Naive B cell (primary cell): Measurements from ENCODE around the gene ITK. TPM values are rescaled to one million over a fixed set of nuclear protein-coding genes. Genes with fewer than 3 reads are reported as not detected.
A peak's percentile ranks its signal among the peaks of the same experiment; 100 is the strongest.

Experiments used
- ATAC-seq, 2 donors: fragments of 150-1000 bp; cut with Tn5 transposase; 2 replicates each; pipeline ENCODE4 v1.10.0; 2021; ENCODE audit warnings: low read depth in 2 of 2, mild to moderate bottlenecking in 2 of 2, moderate library complexity in 2 of 2
- DNase-seq: peaks from one replicate; pipeline ENCODE4 v3.0.0; 2022
- H3K27ac Mint-ChIP-seq, 6 donors: one replicate each; pipeline ENCODE4 v1.8.0; 2020 to 2022; ENCODE audit warnings: mild to moderate bottlenecking in 6 of 6, mixed read lengths in 6 of 6, moderate library complexity in 5 of 6, inconsistent platforms in 2 of 6
- H3K27me3 Mint-ChIP-seq, 3 donors: one replicate each; pipeline ENCODE4 v1.8.0; 2021 to 2022; ENCODE audit warnings: mixed read lengths in 3 of 3, mild to moderate bottlenecking in 1 of 3
- H3K36me3 Mint-ChIP-seq, 2 donors: one replicate each; pipeline ENCODE4 v1.8.0; 2020 to 2022; ENCODE audit warnings: mixed read lengths in 2 of 2, inconsistent platforms in 1 of 2, mild to moderate bottlenecking in 1 of 2
- H3K4me1 Mint-ChIP-seq, 3 donors: one replicate each; pipeline ENCODE4 v1.8.0; 2020 to 2022; ENCODE audit warnings: mixed read lengths in 3 of 3, inconsistent platforms in 1 of 3, mild to moderate bottlenecking in 1 of 3, moderate library complexity in 1 of 3
- H3K4me3 Mint-ChIP-seq, 8 donors: one replicate each; pipeline ENCODE4 v1.8.0; 2020 to 2022; ENCODE audit warnings: mild to moderate bottlenecking in 8 of 8, mixed read lengths in 8 of 8, moderate library complexity in 8 of 8, inconsistent platforms in 2 of 8
- H3K9me3 Mint-ChIP-seq, 7 donors: one replicate each; pipeline ENCODE4 v1.8.0; 2020 to 2022; ENCODE audit warnings: mixed read lengths in 7 of 7, mild to moderate bottlenecking in 5 of 7, inconsistent platforms in 2 of 7, moderate library complexity in 1 of 7
- polyA plus RNA-seq, 6 donors: library from polyadenylated mRNA; unstranded; fragments of 300-500 nt; fragmentation: Illumina TruSeq; gene quantifications; one replicate each; pipeline ENCODE4 v1.2.3, GENCODE V29; 2021; ENCODE audit warnings: low read depth in 6 of 6

ITK gene
- polyA plus RNA-seq, 6 donors from 2014 or later, result 0.35 to 1.4 (median 0.45) TPM

DNA sequence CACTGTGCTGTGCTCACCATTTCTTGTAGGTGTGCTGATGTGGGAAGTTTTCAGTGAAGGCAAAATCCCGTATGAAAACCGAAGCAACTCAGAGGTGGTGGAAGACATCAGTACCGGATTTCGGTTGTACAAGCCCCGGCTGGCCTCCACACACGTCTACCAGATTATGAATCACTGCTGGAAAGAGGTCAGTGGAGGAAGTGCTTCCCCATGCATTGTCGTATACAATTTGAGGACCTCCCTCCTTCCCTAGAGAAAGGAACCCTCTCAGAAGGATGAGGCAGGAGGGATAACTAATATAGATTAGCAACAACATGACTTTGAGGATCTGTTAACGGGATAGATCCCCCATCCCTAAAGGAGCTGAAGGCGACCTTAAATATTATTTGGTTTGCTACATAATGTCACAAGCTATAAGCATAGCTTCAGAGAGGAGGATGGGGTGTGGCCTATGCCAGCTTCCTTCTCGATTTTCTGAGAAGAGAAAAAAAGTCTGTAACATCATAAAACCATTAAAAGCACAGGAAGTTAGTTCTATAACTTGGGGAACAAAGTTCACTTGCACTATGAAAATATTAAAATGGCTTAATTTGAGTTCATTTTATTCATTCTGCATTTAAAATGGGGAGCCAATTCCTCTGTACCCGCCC, 68.3 kb downstream of the ITK start:
- H3K27me3 Mint-ChIP-seq, result no peaks in the 10 kb centered on the region
- peak overlapping the region in 3 of 6 donors; percentile 37 to 44 (median 42) for H3K27ac Mint-ChIP-seq
- no peaks in the 10 kb centered on the region for H3K9me3 Mint-ChIP-seq
- ATAC-seq (no peak), DNase-seq (no peak)
- H3K4me3 Mint-ChIP-seq, result no peak overlapping the region
- H3K4me1 Mint-ChIP-seq, result peaks cover 20 to 26% (median 23%) of the 10 kb centered on the region in 3 donors
- H3K36me3 Mint-ChIP-seq, result no peaks in the 10 kb centered on the region

DNA sequence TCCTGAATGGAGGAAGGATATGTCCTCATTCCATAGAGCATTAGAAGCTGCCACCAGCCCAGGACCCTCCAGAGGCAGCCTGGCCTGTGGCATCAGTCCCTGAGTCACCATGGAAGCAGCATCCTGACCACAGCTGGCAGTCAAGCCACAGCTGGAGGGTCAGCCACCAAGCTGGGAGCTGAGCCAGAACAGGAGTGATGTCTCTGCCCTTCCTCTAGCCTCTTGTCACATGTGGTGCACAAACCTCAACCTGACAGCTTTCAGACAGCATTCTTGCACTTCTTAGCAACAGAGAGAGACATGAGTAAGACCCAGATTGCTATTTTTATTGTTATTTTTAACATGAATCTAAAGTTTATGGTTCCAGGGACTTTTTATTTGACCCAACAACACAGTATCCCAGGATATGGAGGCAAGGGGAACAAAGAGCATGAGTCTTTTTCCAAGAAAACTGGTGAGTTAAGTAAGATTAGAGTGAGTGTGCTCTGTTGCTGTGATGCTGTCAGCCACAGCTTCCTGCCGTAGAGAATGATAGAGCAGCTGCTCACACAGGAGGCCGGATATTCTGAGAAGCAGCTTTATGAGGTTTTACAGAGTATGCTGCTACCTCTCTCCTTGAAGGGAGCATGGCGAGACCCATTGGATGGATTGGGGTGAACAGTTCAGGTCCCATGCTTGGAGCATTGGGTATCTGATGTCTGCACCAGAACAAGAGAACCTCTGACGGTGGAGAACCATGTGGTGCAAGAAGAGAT, 72.2 kb downstream of the ITK start:
- DNase-seq (no peak), ATAC-seq (peak; percentile 79 to 87)
- Mint-ChIP-seq H3K9me3 (no peaks in the 10 kb centered on the region), H3K27me3 (no peaks in the 10 kb centered on the region), H3K36me3 (no peaks in the 10 kb centered on the region), H3K27ac (peak overlapping the region; percentile 40 to 91 (median 82)), H3K4me1 (peaks cover 21 to 26% (median 23%) of the 10 kb centered on the region in 3 donors), H3K4me3 (peak overlapping the region in 7 of 8 donors; percentile 42 to 80 (median 65))

DNA sequence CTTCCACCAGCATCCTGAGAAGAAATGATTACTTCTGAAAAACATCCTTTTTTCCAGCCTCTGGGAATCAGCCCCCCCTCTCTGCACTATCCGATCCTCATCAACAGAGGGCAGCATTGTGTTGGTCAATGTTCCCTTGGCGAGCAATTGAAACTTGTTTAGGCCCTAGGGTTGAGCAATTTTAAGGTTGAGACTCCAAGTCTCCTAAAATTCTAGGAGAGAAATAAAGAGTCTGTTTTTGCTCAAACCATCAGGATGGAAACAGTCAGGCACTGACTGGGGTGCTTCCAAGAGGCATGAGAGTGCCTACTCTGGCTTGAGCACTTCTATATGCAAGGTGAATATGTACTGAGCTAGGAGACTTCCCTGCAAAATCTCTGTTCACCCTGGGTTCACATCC, 72.9 kb downstream of the ITK start:
- DNase-seq, result peak; percentile 58
- H3K36me3 Mint-ChIP-seq, result no peaks in the 10 kb centered on the region
- H3K4me1 Mint-ChIP-seq, result peaks cover 20 to 26% (median 23%) of the 10 kb centered on the region in 3 donors
- no peaks in the 10 kb centered on the region for H3K27me3 Mint-ChIP-seq
- peak overlapping the region in 7 of 8 donors; percentile 36 to 80 (median 71) for H3K4me3 Mint-ChIP-seq
- ATAC-seq, result peak; percentile 70 to 80
- H3K27ac Mint-ChIP-seq, result peak overlapping the region in 5 of 6 donors; percentile 75 to 91 (median 79)
- no peaks in the 10 kb centered on the region for H3K9me3 Mint-ChIP-seq

DNA sequence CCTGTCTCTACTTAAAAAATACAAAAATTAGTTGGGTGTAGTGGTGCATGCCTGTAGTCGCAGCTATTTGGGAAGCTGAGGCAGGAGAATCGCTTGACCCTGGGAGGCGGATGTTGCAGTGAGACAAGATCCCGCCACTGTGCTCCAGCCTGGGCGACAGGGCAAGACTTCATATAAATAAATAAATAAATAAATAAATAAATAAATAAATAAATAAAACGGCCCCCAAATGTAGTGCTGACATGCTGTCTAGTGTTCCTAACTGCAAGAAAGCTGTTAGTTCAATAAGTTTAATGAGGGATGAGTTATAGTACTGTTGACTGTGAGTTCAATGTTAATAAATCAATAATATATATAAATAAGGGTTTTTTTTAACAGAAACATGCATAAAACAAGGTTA, 77.8 kb downstream of the ITK start:
- DNase-seq (no peak), ATAC-seq (no peak)
- Mint-ChIP-seq H3K27ac (no peak overlapping the region), H3K4me1 (peaks cover 13 to 15% (median 14%) of the 10 kb centered on the region in 3 donors), H3K4me3 (no peak overlapping the region), H3K9me3 (peaks cover 0 to 1% (median 0%) of the 10 kb centered on the region in 7 donors), H3K27me3 (no peaks in the 10 kb centered on the region), H3K36me3 (no peaks in the 10 kb centered on the region)

DNA sequence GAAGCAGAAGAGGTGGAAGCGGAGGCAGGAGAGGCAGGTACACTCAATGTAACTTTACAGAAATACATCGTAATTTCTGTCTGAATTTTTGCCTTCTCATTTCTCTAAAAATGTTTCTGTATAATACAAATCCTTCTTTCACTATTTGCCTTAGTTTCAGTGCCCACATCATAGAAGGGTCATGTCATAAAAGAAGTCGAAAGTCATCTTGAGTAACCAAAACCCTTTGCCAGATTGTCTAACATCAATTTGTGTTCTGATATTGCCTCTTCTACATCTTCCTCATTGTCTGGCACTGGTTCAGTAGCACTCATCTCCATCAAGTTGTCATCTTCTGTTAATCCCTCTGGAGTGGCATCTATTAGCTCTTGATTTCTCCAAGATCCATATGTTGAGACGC, 79.1 kb downstream of the ITK start:
- ATAC-seq, result no peak
- H3K36me3 Mint-ChIP-seq, result no peaks in the 10 kb centered on the region
- H3K9me3 Mint-ChIP-seq, result peaks cover 0 to 1% (median 0%) of the 10 kb centered on the region in 7 donors
- peaks cover 18 to 24% (median 19%) of the 10 kb centered on the region in 3 donors for H3K4me1 Mint-ChIP-seq
- H3K27me3 Mint-ChIP-seq, result no peaks in the 10 kb centered on the region
- H3K4me3 Mint-ChIP-seq, result no peak overlapping the region
- DNase-seq, result no peak
- no peak overlapping the region for H3K27ac Mint-ChIP-seq

DNA sequence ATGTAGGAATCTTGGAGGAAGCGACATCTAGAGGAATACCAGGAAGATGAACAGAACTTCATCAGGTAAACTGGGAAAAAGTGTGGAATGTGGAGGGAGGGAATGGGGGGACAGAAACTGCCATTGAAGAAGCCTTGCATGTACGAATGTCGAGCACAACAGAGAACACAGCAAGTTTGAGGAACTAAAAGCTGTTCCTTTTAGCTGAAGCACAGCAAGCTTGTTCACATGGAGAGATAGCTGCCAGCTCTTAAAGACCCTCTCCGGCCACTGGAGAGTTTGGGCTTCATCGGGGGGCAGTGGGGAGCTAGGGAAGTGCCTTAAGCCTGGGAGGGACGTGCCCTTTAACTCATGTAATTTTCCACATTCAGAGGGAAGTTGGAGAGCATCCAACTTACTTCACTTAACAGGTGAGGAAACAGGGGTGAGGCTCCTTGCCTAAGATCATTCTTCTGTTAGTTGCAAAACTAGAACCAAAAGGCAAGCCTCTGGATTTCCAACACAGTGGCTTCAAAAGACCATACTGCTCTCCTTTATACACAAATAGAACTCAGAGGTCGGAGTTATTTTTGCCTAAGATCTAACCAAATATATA, 83.0 kb downstream of the ITK start:
- H3K27me3 Mint-ChIP-seq, result no peaks in the 10 kb centered on the region
- DNase-seq, result no peak
- peak overlapping the region; percentile 62 to 91 (median 74) for H3K4me3 Mint-ChIP-seq
- peaks cover 0 to 1% (median 0%) of the 10 kb centered on the region in 7 donors for H3K9me3 Mint-ChIP-seq
- no peaks in the 10 kb centered on the region for H3K36me3 Mint-ChIP-seq
- peaks cover 39 to 52% (median 50%) of the 10 kb centered on the region in 3 donors for H3K4me1 Mint-ChIP-seq
- no peak for ATAC-seq
- peak overlapping the region; percentile 87 to 99 (median 90) for H3K27ac Mint-ChIP-seq

DNA sequence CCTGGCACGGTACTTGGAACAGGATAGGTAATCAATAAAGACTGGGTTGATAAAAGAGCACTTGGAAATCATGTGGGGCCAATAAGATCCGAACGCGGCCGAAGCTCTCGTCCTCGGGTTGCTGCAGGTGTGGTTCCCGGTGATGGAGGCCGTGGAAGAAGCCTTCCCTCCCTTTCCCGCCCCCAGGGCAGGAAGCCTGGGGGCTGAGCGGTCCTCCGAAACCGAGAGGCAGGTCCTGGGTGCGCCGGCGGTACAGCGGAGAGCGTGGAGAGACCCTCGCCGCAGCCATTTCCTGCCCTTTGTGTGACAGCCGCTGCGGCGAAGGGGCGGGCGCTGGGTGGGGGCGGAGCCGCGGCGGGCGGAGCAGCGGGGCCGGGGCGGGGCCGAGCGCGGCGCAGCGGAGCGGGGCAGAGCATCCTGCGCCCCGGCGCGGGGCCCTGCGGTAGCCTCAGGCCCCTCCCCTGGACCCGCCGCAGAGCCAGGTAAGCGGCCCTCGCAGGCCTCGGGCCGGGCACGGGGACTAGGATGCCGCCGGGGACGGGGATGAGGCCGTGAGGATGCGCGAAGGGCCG, 85.2 kb downstream of the ITK start, which contains the start of gene CYFIP2:
Gene CYFIP2 (plus strand): TSS at position 410 of the 572 bp plus-strand sequence. CDS start 19,239 bp downstream, outside the sequence.
- Mint-ChIP-seq H3K27me3 (no peaks in the 10 kb centered on the region), H3K4me3 (peak within 1 kb of the TSS; percentile 91 to 98 (median 97)), H3K9me3 (no peaks in the 10 kb centered on the region), H3K36me3 (peaks cover 6 to 7% of the 10 kb centered on the region in 2 donors), H3K27ac (peak within 1 kb of the TSS; percentile 99), H3K4me1 (peaks cover 55 to 72% (median 66%) of the 10 kb centered on the region in 3 donors)
- ATAC-seq, result peak; percentile 87 to 88
- DNase-seq, result peak; percentile 79

DNA sequence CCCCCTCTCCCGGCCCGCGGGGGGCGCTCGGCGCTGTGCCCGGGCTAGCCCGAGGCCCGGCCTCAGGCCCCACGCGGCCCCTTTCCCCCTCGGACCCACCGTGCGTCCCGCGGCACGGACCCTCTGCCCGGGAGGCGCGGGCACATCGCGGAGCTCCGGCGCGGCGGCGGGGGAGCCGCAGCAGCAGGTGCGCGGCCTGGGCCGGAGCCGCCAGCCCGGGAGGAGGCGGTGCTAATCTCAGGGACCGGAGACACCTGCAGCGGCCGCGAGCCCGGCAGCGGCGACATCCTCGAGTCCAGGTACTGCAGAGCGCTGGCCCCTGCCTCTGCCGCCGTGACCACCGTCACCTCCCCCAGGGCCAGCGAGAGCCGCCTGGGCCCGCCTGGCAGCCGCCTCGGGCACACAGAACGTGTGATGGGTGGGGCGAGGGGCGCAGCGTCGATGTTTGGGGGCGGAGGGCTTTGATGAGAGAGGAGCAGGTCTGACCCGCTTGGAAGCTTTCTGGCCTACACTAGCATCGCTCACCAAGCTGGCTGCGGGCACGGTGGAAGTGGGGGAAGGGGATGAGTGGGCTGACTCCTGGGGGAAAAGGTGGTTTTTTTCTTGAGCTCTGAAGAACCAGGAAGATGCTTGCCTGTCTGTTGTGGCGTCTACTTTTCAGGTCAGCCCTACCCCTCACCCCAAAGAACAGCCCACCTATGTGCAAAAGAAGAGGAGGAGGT, 85.8 kb downstream of the ITK start:
- H3K4me1 Mint-ChIP-seq, result peaks cover 60 to 78% (median 73%) of the 10 kb centered on the region in 3 donors
- peaks cover 7 to 8% of the 10 kb centered on the region in 2 donors for H3K36me3 Mint-ChIP-seq
- peak overlapping the region; percentile 98 to 99 (median 99) for H3K27ac Mint-ChIP-seq
- peak; percentile 77 for DNase-seq
- peaks cover 0 to 2% (median 0%) of the 10 kb centered on the region in 7 donors for H3K9me3 Mint-ChIP-seq
- H3K4me3 Mint-ChIP-seq, result peak overlapping the region; percentile 91 to 97 (median 95)
- no peaks in the 10 kb centered on the region for H3K27me3 Mint-ChIP-seq
- ATAC-seq, result peak; percentile 46 to 51

DNA sequence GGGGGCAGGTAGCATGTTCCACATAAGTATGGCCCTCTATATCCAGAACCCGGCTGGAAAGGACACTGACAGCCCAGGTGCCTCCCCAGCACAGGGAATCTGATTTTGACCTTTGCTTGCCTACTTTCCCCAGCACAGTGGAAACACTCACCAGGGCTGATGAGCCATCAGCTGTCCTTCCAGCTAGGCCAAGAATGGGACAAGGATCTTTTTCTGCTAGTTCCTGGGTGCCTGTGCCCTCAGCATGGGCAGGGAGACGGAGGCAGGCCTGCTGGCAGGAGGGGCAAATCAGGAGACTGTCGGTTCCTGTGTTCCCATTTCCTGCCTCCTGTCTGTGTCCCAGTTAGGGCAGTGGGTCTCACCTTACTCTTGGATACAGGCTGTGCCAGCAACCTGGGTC, 86.4 kb downstream of the ITK start:
- H3K4me3 Mint-ChIP-seq, result peak overlapping the region; percentile 91 to 97 (median 95)
- H3K27ac Mint-ChIP-seq, result peak overlapping the region; percentile 98 to 99 (median 99)
- H3K9me3 Mint-ChIP-seq, result peaks cover 0 to 5% (median 0%) of the 10 kb centered on the region in 7 donors
- DNase-seq, result no peak
- H3K4me1 Mint-ChIP-seq, result peaks cover 66 to 84% (median 79%) of the 10 kb centered on the region in 3 donors
- no peak for ATAC-seq
- H3K36me3 Mint-ChIP-seq, result peaks cover 7 to 10% of the 10 kb centered on the region in 2 donors
- no peaks in the 10 kb centered on the region for H3K27me3 Mint-ChIP-seq

DNA sequence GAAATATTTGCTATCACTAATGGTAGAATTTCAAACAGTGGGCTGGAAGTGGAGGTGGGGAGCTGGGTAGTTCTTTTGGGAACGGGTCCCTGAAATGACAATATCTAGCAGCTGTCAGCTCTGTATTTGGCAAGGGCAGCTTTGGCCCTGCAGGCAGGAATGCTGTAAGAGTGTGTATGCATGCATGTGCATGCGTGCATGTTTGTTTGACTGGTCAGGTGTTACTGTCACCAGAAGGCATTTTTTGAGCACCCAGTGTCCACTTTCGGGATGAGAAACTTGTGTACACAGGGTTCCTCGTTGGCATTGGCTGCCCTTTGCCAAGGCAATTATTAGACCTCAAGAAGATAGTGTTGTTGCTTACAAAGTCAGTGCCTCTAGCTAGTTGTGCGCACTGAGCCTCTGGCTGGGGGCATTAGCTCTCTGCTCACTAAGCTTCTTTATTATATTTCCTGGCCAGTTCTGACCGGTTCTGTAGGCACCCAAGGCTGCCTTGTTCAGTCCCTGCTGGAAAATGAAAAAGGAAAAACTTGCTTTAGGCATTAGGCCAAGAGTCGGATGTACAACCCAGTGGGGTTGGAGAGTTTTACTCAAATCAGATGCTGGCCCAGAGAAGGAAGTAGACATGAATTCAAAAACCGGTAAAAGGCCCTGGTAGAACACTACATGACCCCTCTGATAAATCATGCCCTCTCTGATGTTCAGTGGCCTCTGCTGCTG, 87.3 kb downstream of the ITK start:
- no peak for DNase-seq
- peak overlapping the region; percentile 91 to 97 (median 95) for H3K4me3 Mint-ChIP-seq
- H3K27ac Mint-ChIP-seq, result peak overlapping the region; percentile 69 to 99 (median 99)
- no peak for ATAC-seq
- H3K36me3 Mint-ChIP-seq, result peaks cover 7 to 10% of the 10 kb centered on the region in 2 donors
- no peaks in the 10 kb centered on the region for H3K27me3 Mint-ChIP-seq
- peaks cover 72 to 89% (median 87%) of the 10 kb centered on the region in 3 donors for H3K4me1 Mint-ChIP-seq
- peaks cover 0 to 5% (median 0%) of the 10 kb centered on the region in 7 donors for H3K9me3 Mint-ChIP-seq

DNA sequence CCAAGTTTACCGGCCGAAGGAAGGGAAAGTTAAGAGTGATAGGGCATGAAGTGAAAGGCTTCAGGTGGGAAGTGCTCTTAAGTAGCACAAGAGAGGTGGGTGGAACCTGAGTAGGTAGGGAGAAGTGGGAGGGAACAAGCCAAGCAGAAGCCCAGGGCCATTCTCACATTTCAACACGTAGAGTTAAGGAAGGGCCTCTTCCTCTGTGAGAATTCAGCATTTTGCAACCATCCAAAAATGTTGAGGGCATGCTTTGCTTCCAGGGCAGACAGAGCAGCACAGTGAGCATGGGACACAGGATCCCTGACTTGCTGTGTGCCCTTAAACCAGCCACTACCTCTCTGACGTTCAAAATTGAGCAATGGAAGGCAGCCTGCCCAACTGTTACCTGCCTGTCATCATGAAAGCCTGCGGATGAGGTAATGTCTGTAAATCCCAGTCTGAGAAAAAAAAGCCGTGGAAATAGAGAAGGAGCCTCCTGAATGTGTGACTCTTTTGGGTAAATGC, 88.6 kb downstream of the ITK start:
- Mint-ChIP-seq H3K4me3 (peak overlapping the region; percentile 43 to 97 (median 84)), H3K27me3 (no peaks in the 10 kb centered on the region), H3K36me3 (peaks cover 7 to 10% of the 10 kb centered on the region in 2 donors), H3K4me1 (peaks cover 69 to 89% (median 87%) of the 10 kb centered on the region in 3 donors), H3K27ac (peak overlapping the region; percentile 67 to 99 (median 94)), H3K9me3 (peaks cover 0 to 5% (median 0%) of the 10 kb centered on the region in 7 donors)
- DNase-seq, result no peak
- ATAC-seq, result no peak
